Sciatic nerve (tissue), 2 donors: ENCODE data around the gene MRPS31. TPM values are rescaled to one million over a fixed set of nuclear protein-coding genes. Genes with fewer than 3 reads are reported as not detected.
A peak's percentile ranks its signal among the peaks of the same experiment; 100 is the strongest.
"Not testable (repeated sequence)": the region's sequence is repeated elsewhere in the genome, so short reads cannot be mapped to it uniquely, and the experiment has no call there.

Experiments
- ATAC-seq: fragments of 200-7000 bp; cut with Tn5 transposase; one replicate; pipeline ENCODE4 v1.9.1; 2020; ENCODE audit warnings: mild to moderate bottlenecking, moderate library complexity
- DNase-seq: peaks from one replicate; pipeline ENCODE4 v3.0.0-alpha.2; 2020; ENCODE audit warnings: low spot score
- intact Hi-C: fragments of 100-400 bp; cut with DNase I; formaldehyde crosslinking; loops from one replicate; pipeline ENCODE4 v1.14.2; 2022
- total RNA-seq: library from RNA; stranded (reverse); fragmentation: NEBNext Ultra II Directional; extraction: Animal tissue kit (Norgen Biotek cat#: 25700); gene quantifications from one replicate; pipeline ENCODE4 v1.2.1, GENCODE V29; 2021
- donor health status: DM: no; HTN: no; CAD: no.
- donor health status: DM: no; HTN: no; CAD: no.

Gene MRPS31
- total RNA-seq, 1 donor from 2014 or later = 21.1 TPM

GRCh38 chr13:40792284-40793051, 21.5 kb upstream of the MRPS31 start:
- DNase-seq (no peak), ATAC-seq (no peak)
- intact Hi-C loops = no loop called here

- no peak for ATAC-seq
These were observed 19.2 kb upstream of the MRPS31 start for GRCh38 chr13:40790154-40790616.

GRCh38 chr13:40789275-40790153, 18.5 kb upstream of the MRPS31 start, which contains the start of gene SLC25A15:
Gene SLC25A15 (plus strand): TSS chr13:40789611. CDS start chr13:40793227, 3,616 bp downstream.
- DNase-seq (peak; percentile 81), ATAC-seq (peak; percentile 87)
- intact Hi-C loops = no loop called here

More at GRCh38 chr13:40790154-40790616, 19.2 kb upstream of the MRPS31 start:
- intact Hi-C loops = no loop called here
- no peak for DNase-seq

- ATAC-seq, DNase-seq, intact Hi-C loops: not testable (repeated sequence)
These were observed 17.7 kb upstream of the MRPS31 start for GRCh38 chr13:40788540-40789274.

GRCh38 chr13:40787062-40787461, 16.1 kb upstream of the MRPS31 start:
- DNase-seq = no peak
- intact Hi-C loops = no loop called here
- no peak for ATAC-seq

GRCh38 chr13:40786568-40786996, 15.6 kb upstream of the MRPS31 start:
- DNase-seq (no peak), ATAC-seq (no peak)
- intact Hi-C loops = no loop called here

- DNase-seq (no peak), ATAC-seq (no peak)
- intact Hi-C loops = no loop called here
These were observed 13.6 kb upstream of the MRPS31 start for GRCh38 chr13:40784540-40784939.

GRCh38 chr13:40782971-40783370, 12.0 kb upstream of the MRPS31 start:
- ATAC-seq, intact Hi-C loops, DNase-seq: not testable (repeated sequence)

GRCh38 chr13:40781717-40782116, 10.7 kb upstream of the MRPS31 start:
- DNase-seq (no peak), ATAC-seq (no peak)
- intact Hi-C loops = no loop called here

- ATAC-seq (no peak), DNase-seq (no peak)
- intact Hi-C loops = no loop called here
These were observed 9.9 kb upstream of the MRPS31 start for GRCh38 chr13:40780822-40781401.

- intact Hi-C loops = loop anchor here (10.0 kb wide), 1 partner anchor 285 kb away; the partner anchor contains the start of gene WBP4
- no peak for DNase-seq
- ATAC-seq = no peak
These were observed 8.9 kb upstream of the MRPS31 start for GRCh38 chr13:40779796-40780285.

- DNase-seq (no peak), ATAC-seq (no peak)
- intact Hi-C loops = loop anchor here (10.0 kb wide), 1 partner anchor 286 kb away; the partner anchor contains the start of gene WBP4
These were observed 8.1 kb upstream of the MRPS31 start for GRCh38 chr13:40779049-40779448.

- DNase-seq (no peak), ATAC-seq (no peak)
- intact Hi-C loops = loop anchor here (10.0 kb wide), 1 partner anchor 287 kb away; the partner anchor contains the start of gene WBP4
These were observed 6.8 kb upstream of the MRPS31 start for GRCh38 chr13:40777809-40778175.

GRCh38 chr13:40777166-40777808, 6.3 kb upstream of the MRPS31 start:
- DNase-seq (no peak), ATAC-seq (peak; percentile 83)
- intact Hi-C loops = loop anchor here (10.0 kb wide), 1 partner anchor 288 kb away; the partner anchor contains the start of gene WBP4

GRCh38 chr13:40776681-40777165, 5.7 kb upstream of the MRPS31 start:
- no peak for DNase-seq
- intact Hi-C loops = loop anchor here (10.0 kb wide), 1 partner anchor 288 kb away; the partner anchor contains the start of gene WBP4
- ATAC-seq = peak; percentile 34

GRCh38 chr13:40776232-40776631, 5.2 kb upstream of the MRPS31 start:
- DNase-seq (no peak), ATAC-seq (no peak)
- intact Hi-C loops = loop anchor here (10.0 kb wide), 1 partner anchor 289 kb away; the partner anchor contains the start of gene WBP4

GRCh38 chr13:40774672-40775071, 3.7 kb upstream of the MRPS31 start:
- ATAC-seq (no peak), DNase-seq (no peak)
- intact Hi-C loops = loop anchor here (10.0 kb wide), 1 partner anchor 290 kb away; the partner anchor contains the start of gene WBP4
